Suppressor macrophage treated with lipopolysaccharide for 4 hours (primary cell): Measurements from ENCODE around the gene FAM237B.
"Not testable (repeated sequence)": the region's sequence is repeated elsewhere in the genome, so short reads cannot be mapped to it uniquely, and the experiment has no call there.

Experiments used
- DNase-seq: peaks from one replicate; pipeline ENCODE4 v3.0.0-alpha.2; 2020

Gene FAM237B

DNA sequence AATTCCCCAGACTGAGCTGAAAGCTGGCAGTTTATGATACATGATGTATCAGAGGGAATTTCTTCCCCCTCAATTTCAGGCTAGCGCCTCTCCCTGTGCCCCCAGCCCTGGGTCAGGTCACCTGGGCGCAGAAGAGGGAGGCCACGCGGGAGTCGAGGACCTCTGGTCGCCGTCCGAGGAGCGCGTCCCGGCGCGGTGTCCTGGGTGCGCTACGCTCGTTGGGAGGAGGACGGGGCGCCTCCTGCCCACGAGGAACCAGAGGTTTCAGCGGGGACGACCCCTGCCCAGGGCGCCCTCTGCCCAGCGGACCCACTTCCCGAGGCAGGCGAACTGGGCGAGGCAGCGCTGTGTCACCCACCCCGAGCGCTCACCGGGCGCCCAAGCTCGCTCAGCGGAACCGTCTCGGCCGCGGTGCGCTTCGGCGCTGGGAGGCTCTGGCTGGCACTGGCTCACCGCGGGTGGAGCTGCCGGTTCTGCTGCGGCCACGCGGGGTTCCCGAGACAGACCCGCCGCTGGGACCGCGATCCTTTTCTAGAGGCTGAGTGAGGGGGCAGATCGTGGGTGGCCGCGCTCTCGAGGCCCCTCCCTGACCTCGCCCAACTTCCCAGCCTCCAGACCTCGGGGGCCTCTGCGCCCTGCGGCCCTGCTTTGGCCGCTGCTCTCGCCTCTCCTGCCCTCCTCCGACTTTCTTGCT is at the start of gene FAM237B:
Gene FAM237B, minus strand, starts transcription at position 504 of the 694 bp plus-strand sequence. CDS start 1,556 bp downstream, outside the sequence.
- DNase-seq = no peak

DNA sequence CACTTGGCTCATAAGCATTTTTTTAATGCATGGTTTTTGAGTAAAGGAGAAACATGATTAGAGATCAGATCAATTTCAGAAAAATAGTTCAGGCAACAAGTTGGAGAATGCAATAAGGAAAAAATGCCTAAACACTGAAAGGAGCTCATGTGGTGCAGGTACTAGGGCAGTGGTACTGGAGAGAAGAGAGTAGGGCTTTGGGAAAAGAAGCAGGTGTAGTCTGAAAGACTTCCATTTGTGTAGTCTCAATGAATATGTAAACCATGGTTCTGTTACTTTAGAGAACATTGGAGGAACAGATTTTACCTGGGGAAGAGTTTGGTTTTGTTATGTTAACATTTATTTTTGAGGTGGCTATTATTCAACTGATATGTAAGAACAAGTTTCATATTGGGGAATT is 30.9 kb upstream of the FAM237B start:
- no peak for DNase-seq

DNA sequence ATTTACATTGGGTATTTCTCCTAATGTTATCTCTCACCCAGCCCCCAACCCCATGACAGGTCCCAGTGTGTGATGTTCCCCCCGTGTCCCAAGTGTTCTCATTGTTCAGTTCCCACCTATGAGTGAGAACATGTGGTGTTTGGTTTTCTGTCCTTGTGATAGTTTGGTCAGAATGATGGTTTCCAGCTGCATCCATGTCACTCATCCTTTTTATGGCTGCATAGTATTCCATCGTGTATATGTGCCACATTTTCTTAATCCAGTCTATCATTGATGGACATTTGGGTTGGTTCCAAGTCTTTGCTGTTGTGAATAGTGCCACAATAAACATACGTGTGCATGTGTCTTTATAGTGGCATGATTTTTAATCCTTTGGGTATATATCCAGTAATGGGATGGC is 28.9 kb upstream of the FAM237B start:
- not testable (repeated sequence) for DNase-seq

- no peak for DNase-seq
Measured at GRCh38 chr7:90349305-90349704, 28.2 kb upstream of the FAM237B start.

GRCh38 chr7:90347759-90348158 is 26.7 kb upstream of the FAM237B start:
- peak; percentile 16 for DNase-seq

DNA sequence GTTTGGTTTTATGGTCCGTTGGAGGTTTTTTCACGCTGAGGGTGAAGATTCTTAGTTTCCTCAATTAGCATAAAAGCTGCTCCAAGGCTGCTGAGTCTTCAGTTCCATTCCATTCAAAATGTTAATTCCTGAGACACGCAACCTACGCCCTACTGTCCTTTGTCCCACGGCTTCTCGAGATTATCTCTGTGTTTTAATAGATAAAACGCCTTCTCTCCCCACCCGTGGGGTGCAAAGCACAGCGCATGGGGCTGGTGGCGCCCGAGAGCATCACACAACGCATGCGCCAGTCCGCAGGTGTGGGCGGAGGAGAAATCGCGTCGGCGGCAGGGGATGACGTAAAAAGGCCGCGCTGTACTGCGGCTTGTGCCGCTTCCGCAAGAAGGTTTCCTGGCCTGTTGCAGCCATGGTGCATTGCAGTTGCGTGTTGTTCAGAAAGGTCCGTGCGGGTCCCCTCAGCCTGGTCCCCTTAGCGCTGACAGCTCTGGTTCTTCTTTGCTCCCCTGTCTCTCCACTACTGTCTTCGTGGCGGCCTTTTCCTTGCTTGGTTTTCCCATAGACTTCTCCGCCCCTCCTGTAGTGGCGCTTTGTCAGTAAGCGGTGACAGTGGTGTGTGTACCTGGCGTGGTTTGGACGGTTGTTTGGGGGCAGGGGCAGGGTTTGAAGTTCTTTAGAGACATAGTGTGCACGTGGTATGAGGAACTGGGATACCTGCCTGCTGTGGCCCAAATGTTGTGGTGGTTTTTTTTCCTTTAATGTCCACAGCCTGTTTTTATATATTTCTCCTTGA is 25.4 kb upstream of the FAM237B start, which contains the start of gene GTPBP10:
Gene GTPBP10, plus strand, starts transcription at position 381 of the 790 bp plus-strand sequence. Its CDS starts 26 bp downstream, at position 407.
- peak; percentile 98 for DNase-seq

- DNase-seq = peak; percentile 44
Measured at GRCh38 chr7:90345595-90346335, 24.7 kb upstream of the FAM237B start.

- no peak for DNase-seq
Measured at GRCh38 chr7:90345016-90345415, 23.9 kb upstream of the FAM237B start.

GRCh38 chr7:90337106-90337505 is 16.0 kb upstream of the FAM237B start:
- no peak for DNase-seq

DNA sequence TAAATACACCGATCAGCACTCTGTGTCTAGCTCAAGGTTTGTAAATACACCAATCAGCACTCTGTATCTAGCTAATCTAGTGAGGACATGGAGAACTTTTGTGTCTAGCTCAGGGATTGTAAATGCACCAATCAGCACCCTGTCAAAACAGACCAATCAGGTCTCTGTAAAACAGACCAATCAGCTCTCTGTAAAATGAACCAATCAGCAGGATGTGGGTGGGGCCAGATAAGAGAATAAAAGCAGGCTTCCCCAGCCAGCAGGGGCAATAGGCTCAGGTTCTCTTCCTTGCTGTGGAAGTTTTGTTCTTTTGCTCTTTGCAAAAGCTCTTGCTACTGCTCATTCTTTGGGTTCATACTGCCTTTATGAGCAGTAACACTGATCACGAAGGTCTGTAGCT is 13.8 kb upstream of the FAM237B start:
- DNase-seq = not testable (repeated sequence)

GRCh38 chr7:90334193-90334843 is 13.2 kb upstream of the FAM237B start:
- DNase-seq = no peak

DNA sequence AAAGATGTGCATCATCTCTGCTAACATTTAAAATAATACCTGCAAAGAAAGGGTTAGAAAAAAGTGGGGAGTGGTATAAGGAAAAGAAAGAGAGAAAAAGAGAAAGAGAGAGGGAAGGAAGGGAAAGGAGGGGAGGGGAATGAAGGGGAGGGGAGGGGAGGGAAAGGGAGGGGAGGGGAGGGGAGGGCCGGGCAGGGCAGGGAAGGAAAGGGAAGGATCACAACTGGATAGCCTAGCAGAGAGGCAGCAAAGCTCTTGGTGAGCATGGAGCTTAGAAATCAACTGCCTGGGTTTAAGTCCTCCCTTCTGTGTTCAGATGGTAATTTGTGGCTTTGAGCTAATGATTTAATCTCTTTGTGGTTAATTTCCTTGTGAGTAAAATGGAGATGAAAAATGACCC is 5.4 kb upstream of the FAM237B start:
- no peak for DNase-seq

DNA sequence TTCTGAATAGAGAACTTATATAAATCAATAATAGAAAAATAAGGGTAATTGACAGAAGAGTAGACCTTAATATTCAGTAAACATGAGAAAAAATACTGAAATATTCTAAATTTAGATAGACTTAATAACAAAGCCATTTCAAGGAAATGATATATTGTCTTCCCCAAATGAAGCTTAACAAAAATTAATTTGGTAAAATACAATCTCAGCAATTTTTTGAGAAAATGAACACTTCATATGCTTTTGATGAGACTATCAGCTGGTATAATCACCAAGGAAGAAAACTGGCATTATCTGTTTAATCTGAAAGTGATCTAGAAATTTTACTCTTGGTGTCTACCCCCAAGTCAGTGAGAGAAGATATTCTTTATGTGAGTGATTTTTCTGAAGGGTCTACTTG is 1.7 kb upstream of the FAM237B start:
- DNase-seq = no peak

DNA sequence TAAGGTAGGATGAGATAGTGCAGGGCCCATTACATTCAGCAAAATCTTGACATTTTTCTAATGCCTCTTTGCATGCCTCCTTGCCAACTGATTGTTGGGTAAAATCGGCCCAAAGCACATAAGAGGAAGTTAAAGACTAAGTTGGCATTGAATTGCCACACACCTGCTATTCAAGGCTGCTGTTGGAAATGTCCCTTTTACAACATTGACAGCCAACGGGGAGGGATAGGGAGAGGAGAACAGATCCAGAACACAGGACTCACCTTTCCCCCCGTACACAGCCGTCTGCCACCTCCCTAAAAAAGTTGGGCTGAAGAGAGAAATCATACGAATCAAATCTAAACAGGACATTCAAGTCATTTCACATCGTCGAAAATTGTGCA is 695 bp downstream of the FAM237B start:
- no peak for DNase-seq

GRCh38 chr7:90320014-90320413 is 1.1 kb downstream of the FAM237B start:
- no peak for DNase-seq

DNA sequence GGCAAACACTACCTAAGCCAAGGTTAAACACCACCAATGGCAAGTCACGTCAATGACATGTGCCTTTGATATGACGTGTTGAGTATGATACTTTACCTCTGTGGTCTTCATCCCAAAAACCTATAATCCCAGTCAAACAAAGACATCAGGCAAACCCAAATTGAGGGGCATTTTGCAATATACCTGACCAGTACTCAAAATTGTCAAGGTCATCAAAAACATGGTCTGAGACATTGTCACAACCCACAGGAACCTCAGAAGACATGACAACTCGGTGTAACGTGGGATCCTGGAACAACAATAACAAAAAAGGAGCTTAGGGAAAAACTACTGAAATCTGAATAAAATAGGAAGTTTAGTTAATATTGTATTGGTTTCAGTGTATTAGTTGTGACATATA is 7.2 kb downstream of the FAM237B start:
- no peak for DNase-seq

DNA sequence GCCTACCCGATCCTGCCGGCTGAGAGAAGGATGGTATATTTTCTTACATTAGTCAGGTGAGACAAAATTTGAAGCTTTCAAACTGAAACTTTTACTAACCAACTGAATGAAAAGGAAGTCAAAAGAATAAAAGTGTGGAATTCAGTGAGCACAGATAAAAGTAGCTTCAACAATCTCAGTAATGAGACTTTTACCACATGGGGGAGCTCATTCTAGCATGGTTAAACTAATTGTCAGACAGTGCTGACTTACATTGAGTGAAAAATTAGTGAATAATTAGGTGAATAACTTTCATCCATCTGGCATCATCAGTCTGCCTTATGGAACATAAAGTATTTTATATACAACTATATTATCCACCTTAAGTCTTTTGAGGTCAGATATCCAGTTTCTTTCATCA is 8.4 kb downstream of the FAM237B start:
- DNase-seq = peak; percentile 20

- no peak for DNase-seq
Measured at GRCh38 chr7:90311175-90311574, 9.9 kb downstream of the FAM237B start.

DNA sequence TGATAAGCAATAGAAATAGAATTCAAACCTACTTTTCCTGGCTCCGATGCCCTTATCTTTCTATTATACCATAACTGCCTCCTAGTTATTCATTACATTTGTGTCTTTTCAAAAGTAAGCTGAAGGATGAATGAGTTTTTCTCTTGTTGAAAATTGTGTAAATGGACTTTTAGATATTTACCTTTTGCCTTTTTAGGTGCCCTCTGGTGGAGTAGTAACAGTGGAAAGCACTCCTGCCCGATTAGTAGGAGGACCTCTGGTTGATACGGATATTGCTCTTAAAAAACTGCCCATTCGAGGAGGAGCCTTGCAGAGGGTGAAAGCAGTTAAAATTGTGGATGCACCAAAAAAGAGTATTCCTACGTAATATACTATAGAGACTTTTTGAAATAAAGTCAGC is 11.2 kb downstream of the FAM237B start:
- DNase-seq = no peak

DNA sequence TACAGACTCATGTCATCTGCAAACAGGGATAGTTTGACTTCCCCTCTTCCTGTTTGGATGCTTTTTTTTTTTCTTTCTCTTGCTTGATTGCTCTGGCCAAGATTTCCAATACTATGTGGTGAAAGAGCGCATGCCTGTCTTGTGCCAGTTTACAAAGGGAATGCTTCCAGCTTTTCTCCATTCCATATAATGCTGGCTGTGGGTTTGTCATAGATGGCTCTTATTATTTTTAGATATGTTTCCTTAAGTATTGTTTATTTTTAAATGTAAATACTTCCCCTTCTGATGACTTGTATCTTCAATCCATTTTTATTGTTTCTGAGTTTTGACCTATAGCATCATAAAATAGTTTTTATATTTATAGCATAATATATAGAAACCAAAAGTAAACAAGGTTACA is 17.9 kb downstream of the FAM237B start:
- DNase-seq = no peak

- peak; percentile 44 for DNase-seq
Measured at GRCh38 chr7:90298145-90299038, 22.7 kb downstream of the FAM237B start.
